ENCODE measurements around the gene BAIAP2. TPM values are rescaled to one million over a fixed set of nuclear protein-coding genes. Genes with fewer than 3 reads are reported as not detected.

The BAIAP2 gene
- total and polyA plus RNA-seq, 2 of the 13 experiments (the other 11 are each of a cell fraction or from before 2014, with no cell fraction given), result 22.5 to 24.0 TPM

DNA sequence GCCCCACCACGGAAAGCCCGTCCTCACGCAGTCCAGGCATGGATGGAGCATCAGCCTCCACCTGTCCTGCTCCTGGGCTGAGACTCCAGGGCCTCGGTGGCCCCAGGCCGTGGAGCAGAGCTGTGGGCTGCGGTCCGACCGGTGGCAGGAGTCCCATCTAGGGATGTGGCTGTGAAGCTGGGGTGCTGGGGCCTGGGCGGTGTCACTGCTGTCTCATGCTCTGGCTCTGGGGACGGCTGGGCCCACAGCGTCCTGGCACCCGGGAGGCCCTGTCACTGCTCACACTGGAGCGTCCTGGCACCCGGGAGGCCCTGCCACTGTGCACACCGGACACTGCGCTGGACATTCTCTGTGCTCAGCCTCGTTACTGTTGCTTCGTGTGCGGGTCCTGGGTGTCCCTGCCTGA, 8.4 kb downstream of the BAIAP2 start (continued):
- TF ChIP-seq ZSCAN29 (CRISPR knock-in tag; conservative IDR thresholded peaks at IDR 0.05) (no peak; the same call in 1 of the 2 replicates), PCBP2 (optimal IDR thresholded peaks at IDR 0.05; ENCODE audit: low read depth, low read length, poor library complexity, severe bottlenecking) (no peak), NR3C1 (CRISPR knock-in tag; IDR thresholded peaks at IDR 0.05) (0 out of 2 replicates have a peak, but pooled peaks have one; percentile 31), MZF1 (CRISPR knock-in tag; IDR thresholded peaks at IDR 0.05; ENCODE audit: borderline replicate concordance) (no peak), ZBTB40 (IDR thresholded peaks at IDR 0.05) (no peak), ZBTB40 (CRISPR knock-in tag; IDR thresholded peaks at IDR 0.05) (peak; percentile 34; the same call in 1 of the 2 replicates), ZNF232 (CRISPR knock-in tag; IDR thresholded peaks at IDR 0.05; ENCODE audit: borderline replicate concordance) (no peak), XRCC5 (optimal IDR thresholded peaks at IDR 0.05; ENCODE audit: low read length) (no peak), RFXANK (CRISPR knock-in tag; IDR thresholded peaks at IDR 0.05) (no peak), SRY (CRISPR knock-in tag; IDR thresholded peaks at IDR 0.05) (no peak), HDAC2 (CRISPR knock-in tag; IDR thresholded peaks at IDR 0.05) (no peak), GATA4 (IDR thresholded peaks at IDR 0.05; ENCODE audit: borderline replicate concordance, low read depth) (no peak), RBM22 (optimal IDR thresholded peaks at IDR 0.05; ENCODE audit: low read length) (no peak), NR2F1 (CRISPR knock-in tag; IDR thresholded peaks at IDR 0.05) (no peak)
- TF ChIP-seq, protein P1, sequence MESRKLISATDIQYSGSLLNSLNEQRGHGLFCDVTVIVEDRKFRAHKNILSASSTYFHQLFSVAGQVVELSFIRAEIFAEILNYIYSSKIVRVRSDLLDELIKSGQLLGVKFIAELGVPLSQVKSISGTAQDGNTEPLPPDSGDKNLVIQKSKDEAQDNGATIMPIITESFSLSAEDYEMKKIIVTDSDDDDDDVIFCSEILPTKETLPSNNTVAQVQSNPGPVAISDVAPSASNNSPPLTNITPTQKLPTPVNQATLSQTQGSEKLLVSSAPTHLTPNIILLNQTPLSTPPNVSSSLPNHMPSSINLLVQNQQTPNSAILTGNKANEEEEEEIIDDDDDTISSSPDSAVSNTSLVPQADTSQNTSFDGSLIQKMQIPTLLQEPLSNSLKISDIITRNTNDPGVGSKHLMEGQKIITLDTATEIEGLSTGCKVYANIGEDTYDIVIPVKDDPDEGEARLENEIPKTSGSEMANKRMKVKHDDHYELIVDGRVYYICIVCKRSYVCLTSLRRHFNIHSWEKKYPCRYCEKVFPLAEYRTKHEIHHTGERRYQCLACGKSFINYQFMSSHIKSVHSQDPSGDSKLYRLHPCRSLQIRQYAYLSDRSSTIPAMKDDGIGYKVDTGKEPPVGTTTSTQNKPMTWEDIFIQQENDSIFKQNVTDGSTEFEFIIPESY (CRISPR knock-in tag; IDR thresholded peaks at IDR 0.05), result no peak
- TF ChIP-seq, protein P2, sequence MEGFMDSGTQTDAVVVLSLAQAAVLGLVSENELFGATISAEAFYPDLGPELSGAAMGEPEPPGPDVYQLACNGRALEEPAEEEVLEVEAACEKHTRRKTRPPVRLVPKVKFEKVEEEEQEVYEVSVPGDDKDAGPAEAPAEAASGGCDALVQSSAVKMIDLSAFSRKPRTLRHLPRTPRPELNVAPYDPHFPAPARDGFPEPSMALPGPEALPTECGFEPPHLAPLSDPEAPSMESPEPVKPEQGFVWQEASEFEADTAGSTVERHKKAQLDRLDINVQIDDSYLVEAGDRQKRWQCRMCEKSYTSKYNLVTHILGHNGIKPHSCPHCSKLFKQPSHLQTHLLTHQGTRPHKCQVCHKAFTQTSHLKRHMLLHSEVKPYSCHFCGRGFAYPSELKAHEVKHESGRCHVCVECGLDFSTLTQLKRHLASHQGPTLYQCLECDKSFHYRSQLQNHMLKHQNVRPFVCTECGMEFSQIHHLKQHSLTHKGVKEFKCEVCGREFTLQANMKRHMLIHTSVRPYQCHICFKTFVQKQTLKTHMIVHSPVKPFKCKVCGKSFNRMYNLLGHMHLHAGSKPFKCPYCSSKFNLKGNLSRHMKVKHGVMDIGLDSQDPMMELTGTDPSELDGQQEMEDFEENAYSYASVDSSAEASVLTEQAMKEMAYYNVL (CRISPR knock-in tag; IDR thresholded peaks at IDR 0.05; ENCODE audit: borderline replicate concordance), result 0 out of 2 replicates have a peak, but pooled peaks have one; percentile 8
- TF ChIP-seq, protein P3, sequence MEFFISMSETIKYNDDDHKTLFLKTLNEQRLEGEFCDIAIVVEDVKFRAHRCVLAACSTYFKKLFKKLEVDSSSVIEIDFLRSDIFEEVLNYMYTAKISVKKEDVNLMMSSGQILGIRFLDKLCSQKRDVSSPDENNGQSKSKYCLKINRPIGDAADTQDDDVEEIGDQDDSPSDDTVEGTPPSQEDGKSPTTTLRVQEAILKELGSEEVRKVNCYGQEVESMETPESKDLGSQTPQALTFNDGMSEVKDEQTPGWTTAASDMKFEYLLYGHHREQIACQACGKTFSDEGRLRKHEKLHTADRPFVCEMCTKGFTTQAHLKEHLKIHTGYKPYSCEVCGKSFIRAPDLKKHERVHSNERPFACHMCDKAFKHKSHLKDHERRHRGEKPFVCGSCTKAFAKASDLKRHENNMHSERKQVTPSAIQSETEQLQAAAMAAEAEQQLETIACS (CRISPR knock-in tag; IDR thresholded peaks at IDR 0.05), result no peak
